Measurements from ENCODE around the gene IFFO2.
A peak's percentile ranks its signal among the peaks of the same experiment; 100 is the strongest.

The IFFO2 gene

DNA sequence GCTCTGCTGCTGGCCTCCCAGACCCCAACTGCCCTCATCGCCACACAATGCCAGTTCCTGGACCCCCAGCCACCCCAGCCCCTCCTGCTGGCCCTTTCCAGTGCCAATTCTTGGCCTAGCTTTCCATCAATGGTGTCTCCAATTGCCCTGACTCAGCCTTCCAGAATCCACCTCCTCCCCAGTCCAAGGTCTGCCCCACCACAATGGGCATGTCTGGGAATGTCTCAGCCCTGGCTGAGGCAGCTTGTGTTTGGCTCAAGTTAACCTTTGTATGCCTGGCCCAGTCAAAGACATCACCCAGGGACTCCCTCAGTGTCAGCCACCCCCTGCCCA lies 70.5 kb downstream of the IFFO2 start:
- no peak overlapping the region for H3K4me3 ChIP-seq (ENCODE audit: low read length)
- TF ChIP-seq, protein P1, sequence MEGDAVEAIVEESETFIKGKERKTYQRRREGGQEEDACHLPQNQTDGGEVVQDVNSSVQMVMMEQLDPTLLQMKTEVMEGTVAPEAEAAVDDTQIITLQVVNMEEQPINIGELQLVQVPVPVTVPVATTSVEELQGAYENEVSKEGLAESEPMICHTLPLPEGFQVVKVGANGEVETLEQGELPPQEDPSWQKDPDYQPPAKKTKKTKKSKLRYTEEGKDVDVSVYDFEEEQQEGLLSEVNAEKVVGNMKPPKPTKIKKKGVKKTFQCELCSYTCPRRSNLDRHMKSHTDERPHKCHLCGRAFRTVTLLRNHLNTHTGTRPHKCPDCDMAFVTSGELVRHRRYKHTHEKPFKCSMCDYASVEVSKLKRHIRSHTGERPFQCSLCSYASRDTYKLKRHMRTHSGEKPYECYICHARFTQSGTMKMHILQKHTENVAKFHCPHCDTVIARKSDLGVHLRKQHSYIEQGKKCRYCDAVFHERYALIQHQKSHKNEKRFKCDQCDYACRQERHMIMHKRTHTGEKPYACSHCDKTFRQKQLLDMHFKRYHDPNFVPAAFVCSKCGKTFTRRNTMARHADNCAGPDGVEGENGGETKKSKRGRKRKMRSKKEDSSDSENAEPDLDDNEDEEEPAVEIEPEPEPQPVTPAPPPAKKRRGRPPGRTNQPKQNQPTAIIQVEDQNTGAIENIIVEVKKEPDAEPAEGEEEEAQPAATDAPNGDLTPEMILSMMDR (IDR thresholded peaks at IDR 0.05; ENCODE audit: insufficient read depth, low read depth, low read length, missing control alignments): no peak
- DNase-seq (ENCODE audit: low read depth): peak; percentile 87

DNA sequence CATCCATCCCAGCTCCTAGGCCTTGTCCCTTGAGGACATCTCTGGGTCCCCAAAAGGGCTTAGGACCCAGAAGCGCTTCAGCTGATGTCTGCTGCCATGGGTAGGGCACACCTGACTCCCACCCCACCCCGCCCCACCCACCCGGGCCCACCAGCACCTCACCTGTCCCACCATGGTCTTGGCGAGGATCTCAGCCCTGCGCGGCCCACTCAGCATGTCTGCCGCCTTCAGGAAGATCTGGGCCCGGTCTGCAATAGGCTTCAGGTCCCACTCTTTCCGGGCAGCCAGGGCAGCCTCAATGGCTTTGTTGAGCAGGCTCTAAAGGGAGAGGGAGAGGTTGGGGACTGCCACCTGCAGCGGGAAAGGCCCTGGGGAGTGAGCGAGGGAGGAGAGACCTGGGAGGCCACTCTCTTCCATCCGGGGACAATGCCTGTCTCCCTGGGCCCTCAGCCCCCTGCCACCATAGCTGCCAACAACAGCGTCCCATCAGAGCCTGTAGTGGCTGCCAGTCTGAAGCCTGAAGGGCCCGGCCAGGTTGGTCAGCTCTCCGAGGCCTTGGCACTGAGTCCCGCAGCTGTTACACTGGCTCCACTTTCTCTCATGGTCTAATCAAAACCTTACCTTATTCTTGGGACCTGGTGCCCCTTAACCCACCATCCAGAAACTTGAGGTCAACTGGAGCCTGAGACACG lies 71.0 kb downstream of the IFFO2 start:
- DNase-seq (ENCODE audit: low read depth): no peak
- TF ChIP-seq, protein P1 (IDR thresholded peaks at IDR 0.05; ENCODE audit: insufficient read depth, low read depth, low read length, missing control alignments): no peak
- no peak overlapping the region for H3K4me3 ChIP-seq (ENCODE audit: low read length)

DNA sequence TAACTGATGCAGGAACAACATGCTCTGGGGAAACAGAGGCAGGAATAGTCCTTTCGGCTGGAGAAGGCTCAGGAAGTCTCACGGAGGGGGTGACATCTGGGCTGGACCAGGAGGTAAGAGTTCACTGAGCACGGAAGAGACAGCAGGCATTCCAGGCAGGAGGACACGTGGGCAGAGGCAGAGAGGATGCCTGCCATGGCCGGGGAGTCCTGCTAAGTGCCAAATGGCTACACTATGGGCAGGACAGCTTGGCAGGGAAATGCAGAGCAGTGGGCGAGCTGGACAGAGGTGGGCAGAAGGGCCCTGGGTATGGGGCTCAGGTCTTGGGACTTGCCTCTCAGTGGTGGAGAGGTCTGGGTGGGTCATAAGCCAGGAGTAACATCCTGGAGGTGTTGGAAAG lies 71.7 kb downstream of the IFFO2 start:
- TF ChIP-seq, protein P1 (IDR thresholded peaks at IDR 0.05; ENCODE audit: insufficient read depth, low read depth, low read length, missing control alignments): no peak
- no peak for DNase-seq (ENCODE audit: low read depth)
- no peak overlapping the region for H3K4me3 ChIP-seq (ENCODE audit: low read length)

DNA sequence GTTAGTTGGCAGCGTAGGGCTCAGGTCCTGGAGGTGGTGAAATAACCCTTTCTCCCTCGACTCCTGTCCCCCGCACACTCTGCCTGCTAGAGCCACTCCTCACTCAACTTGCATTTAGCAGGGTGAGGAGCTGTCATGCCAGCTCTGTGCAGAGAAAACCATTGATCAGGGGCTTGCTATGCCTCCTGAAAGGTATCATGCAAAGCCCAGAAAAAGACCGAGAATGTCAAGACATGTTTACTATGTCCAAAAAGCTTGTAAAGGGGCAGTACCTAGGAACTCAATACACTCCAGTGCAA lies 72.1 kb downstream of the IFFO2 start:
- no peak for DNase-seq (ENCODE audit: low read depth)
- TF ChIP-seq, protein P1 (IDR thresholded peaks at IDR 0.05; ENCODE audit: insufficient read depth, low read depth, low read length, missing control alignments): no peak
- H3K4me3 ChIP-seq (ENCODE audit: low read length): no peak overlapping the region

DNA sequence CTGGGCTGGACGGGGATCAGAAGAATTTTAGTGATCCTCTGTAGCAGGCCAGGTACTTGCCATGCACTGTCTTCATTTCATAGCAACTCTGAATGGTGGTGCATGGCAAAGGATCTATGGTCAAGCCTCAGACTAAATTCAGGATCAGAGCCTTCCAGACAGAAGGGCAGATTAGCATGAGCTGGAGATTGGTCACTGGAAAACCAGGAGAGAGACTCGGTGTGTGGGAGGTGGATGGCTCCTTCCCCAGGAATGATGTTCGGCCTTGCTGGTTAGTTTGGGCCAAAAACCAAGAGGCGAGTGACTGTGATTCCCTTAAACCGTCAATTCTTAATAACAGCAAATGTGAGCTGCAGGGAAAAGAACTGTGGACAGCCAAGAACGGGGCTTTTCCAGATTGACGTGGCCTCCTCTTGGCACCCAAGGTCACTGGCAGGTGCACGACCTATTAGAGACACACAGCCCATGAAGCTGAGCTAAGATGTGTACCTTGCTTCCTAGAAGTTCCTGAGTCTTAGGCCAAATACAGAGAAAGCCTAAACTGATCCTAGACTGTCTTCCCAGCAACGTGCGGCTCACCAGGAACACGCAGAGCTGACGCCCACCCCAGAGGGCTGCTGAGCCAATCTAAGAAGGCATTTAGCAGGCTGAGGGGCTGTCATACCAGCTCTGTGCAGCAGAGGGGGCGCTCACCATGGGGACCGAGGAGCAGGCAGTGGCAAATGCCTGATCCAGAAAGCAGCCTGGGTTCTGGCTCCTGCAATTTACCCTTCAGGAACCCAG lies 72.6 kb downstream of the IFFO2 start:
- TF ChIP-seq, protein P1 (IDR thresholded peaks at IDR 0.05; ENCODE audit: insufficient read depth, low read depth, low read length, missing control alignments): peak; percentile 89
- H3K4me3 ChIP-seq (ENCODE audit: low read length): no peak overlapping the region
- peak; percentile 78 for DNase-seq (ENCODE audit: low read depth)

DNA sequence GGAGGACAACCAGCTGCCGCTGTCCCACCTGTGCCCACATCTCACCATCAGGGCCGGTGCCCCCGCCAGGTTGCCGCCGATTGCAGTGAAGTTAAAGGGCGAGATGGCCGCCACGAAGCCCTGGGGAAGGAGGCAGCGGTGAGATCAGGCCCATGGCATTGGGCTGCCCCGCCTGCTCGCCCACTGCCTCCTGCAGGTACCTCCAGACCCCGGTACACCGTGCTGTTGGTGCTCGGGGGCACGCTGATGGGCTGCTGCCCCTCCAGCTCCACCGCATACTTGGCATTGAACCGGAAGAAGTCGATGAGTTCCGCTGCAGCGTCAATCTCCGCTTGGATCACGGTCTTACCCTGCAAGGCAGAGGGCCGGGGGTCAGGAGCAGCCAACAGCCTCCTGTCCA lies 73.4 kb downstream of the IFFO2 start:
- TF ChIP-seq, protein P1 (IDR thresholded peaks at IDR 0.05; ENCODE audit: insufficient read depth, low read depth, low read length, missing control alignments): no peak
- H3K4me3 ChIP-seq (ENCODE audit: low read length): no peak overlapping the region
- no peak for DNase-seq (ENCODE audit: low read depth)

DNA sequence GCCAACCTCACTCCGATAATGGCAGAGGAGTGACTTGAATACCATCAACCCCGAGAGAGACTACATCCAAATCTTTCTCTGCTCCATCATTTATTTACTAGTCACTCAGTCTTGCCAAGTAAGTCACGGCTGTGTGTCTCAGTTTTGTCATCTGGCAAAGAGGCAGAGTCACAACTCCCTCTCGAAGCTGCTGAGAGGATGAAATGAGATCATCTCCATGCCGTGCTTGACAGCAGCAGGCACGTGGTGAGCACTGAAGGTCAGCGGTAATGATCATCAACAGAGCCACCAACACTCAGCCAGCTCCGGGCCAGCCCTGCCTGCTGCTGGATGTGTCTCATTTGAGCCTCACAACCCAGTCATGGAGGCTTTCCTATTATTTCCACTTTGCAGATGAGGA lies 74.0 kb downstream of the IFFO2 start:
- no peak for DNase-seq (ENCODE audit: low read depth)
- TF ChIP-seq, protein P1 (IDR thresholded peaks at IDR 0.05; ENCODE audit: insufficient read depth, low read depth, low read length, missing control alignments): no peak
- H3K4me3 ChIP-seq (ENCODE audit: low read length): no peak overlapping the region
